Stimulated activated CD4-positive, alpha-beta T cell treated with anti-CD3 and anti-CD28 coated beads, Interleukin-15, amount 100 ng/mL, for 24 hours (primary cell): ENCODE measurements around the gene IRF8.
"Not testable (repeated sequence)": the region's sequence is repeated elsewhere in the genome, so short reads cannot be mapped to it uniquely, and the experiment has no call there.

Experiments
- DNase-seq: peaks from one replicate; pipeline ENCODE4 v3.0.0-alpha.2; 2020

Gene IRF8

DNA sequence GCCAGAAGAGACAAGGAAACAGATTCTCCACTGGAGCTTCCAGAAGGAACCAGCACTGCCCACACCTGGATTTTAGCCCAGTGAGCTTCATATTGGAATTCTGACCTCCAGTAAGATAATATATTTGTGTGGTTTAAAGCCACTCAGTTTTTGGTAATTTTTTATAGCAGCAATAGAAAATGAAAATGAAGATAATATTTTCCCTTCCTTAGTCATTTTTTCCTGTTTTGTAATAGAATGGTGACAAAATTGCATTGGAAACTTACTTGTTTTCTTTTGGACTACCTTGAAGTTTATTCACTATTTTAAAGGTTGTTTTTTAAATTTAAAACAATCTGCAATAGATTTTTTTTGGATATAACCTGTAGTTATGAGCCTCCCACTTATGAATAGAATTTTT is 29.8 kb upstream of the IRF8 start:
- DNase-seq, result no peak

DNA sequence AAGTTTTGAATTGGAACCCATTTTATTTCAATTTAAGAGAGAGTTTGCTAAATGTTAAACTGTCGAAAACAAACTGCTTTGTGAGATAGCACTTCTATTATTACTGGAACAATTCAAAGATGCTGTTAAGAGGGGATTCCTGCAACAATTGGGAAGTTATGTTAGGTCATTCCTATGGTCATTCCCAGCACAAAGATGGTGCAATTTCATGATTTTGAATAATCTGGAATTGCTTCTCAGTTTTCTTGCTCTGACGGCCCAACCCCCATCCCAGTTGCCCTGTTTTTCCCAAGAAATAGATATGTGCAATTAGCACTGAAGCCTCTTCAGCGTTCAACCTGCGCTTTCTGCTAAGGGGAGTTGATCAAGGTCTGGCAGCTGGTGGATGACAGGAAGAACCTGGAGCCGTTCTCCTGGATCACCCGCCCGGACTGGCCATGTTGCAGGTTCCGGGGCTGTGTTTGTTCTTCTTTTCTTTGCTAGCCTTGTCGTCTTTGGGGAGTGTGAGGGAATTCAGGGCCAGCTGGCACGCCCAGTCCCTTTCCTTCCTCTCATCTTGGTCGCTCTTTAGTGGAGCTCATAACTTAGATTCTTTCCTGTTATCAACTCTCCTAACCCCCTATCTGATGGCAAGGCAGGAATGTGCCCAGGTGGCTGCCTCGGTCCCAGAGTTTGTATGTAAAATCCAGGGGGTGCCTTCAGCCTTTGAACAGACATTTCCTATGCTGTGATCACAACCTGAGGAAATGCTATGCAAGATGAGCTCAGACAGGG is 29.0 kb upstream of the IRF8 start:
- DNase-seq, result no peak

DNA sequence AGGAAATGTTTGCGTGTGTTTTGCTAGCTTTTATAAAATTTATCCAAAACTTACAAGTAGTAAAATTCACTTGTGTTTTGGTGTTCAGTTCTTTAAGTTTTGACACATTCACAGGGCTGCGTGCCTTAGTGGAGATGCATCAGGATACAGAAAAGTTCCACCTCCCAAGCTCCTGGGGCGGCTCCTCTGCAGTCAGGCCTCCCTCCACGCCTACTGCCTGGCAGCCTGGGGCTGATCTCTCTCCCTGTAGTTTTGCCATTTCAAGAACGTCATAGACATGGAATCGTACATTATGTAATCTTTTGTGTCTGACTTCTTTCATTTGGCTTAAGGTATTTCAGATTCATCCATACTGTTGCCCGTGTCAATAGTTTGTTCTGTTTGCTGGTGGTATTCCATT is 27.2 kb upstream of the IRF8 start:
- no peak for DNase-seq

DNA sequence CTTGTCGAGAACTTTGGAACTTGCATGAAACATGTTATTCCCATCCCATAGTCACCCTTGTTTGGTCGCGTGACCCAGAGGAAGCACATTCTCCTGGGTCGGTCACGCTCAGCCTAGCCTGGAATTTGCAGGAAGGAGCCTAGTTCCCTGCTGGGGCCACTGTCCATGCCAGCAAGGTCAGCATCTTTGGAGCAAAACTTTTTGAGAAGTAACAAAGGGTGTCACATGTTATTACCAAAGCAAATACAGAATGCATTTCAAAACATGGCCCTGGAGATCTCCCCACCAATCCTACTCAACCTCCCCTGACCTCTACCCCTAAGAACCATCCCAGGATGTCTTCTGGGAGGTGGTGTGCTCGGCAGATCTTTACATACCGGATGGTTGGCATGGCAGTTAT is 26.2 kb upstream of the IRF8 start:
- no peak for DNase-seq

DNA sequence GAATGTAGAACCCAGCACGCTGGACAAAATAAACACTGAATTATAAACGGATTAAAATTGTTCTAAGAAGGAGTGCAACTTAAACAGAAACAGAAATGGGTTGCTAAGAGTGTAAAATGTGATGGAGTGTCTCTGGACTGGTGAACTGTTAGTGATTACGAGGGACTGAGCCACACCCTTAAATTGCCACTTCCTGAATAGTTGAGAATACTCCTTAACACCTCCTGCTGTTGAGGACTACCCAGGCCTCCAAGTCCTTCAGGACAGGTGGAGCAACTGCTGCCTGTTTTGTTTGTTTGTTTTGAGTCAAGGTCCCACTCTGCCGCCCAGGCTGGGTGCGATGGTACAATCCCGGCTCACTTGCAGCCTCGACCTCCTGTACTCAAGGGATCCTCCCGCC is 25.8 kb upstream of the IRF8 start:
- DNase-seq, result no peak

DNA sequence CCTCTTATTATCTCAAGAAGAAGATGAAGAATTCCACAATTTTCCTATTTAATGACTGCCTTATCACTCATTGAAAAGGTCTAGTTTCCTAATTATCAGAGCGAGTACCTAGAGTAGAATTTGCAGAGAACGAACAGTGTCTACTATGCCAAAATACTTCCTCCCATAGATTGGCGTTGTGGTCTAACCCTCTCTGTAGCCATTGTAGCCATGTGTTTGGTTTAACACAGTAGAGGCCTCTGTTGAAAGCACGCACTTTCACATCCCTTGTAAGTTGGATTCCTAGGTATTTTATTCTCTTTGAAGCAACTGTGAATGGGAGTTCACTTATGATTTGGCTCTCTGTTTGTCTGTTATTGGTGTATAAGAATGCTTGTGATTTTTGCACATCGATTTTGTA is 24.9 kb upstream of the IRF8 start:
- DNase-seq, result not testable (repeated sequence)

DNA sequence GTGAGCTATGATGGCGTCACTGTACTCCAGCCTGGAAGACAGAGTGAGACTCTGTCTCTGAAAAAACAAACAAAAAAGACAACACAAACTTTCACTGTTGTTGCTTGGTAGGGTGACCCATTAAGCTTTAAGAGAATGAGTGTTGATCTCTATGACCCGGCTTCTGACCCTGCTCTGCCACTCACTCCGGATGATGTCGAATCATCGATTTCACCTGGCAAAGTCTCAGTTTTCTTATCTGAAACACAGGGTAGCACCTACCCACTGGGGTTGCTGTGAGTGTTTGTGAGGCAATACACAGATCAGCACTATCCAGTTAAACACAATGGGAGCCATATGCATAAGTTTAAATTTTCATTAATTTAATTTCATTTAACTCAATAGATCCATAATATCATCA is 20.6 kb upstream of the IRF8 start:
- no peak for DNase-seq

DNA sequence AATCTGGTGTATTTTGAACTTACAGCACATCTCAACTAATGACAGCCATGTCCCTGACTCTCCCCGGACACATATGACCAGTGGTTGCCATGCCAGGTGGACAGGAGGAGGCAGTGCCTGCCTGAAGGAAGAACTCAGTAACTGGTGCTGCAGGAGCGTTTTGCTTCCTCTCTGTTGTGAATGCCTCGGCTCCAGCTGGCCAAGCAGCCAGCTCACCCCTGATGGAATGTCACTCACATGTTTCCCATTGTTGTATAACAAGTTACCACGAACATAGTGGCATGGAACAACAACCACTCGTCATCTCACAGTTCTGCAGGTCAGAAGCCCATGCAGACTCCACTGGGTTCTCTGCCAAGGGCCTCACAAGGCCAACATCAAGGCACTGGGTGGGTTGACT is 20.1 kb upstream of the IRF8 start:
- DNase-seq, result no peak

DNA sequence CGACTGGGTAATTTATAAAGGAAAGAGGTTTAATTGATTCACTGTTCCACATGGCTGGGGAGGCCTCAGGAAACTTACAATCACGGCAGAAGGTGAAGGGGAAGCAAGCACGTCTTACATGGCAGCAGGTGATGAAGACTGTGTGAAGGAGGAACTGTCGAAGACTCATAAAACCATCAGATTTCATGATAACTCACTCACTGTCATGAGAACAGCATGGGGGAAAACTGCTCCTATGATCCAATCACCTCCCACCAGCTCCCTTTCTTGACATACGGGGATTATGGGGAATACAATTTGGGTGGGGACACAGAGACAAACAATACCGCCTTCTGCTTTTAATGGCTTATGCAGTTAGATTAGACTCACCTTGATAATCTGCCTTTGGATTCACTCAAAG is 19.4 kb upstream of the IRF8 start:
- DNase-seq, result no peak

DNA sequence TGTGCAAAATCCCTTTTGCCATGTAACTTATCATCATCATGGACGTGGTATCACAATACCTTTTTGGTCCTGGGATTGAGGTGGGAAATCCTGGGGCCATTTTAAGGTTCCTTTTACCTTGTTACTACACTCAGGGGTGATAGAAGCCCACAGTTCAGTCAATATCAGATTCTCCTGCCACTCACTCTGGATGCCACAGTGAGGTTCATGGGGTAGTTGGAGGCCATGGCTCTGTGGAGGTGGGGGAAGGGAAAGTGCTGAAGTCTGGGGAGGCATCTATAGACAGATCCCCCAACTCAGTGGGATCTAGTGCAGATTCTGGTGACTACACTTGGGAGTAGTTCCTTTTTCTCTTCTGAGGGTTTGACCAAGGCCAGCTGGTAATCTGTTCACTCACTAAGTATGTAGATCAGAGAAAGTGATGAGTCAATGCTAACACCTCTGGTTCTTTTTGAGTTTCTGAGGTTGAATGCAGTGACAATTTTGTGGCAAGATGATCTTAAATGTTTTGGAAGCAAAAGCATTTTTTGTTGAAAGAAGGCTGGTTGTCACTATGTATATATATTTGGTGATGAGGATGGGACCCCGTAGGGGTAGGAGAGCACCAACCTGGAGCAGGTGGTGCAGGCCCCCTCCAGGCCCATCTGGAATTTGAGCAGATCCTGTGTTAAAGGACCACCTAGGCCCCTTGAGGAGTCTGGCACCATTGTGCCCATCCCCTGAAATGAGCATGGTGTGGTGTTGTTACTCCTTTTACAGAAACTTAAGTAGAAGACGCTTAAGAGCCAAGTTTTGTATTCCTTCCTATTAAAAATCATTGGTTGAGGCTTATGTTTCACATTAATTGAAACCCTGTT is 18.8 kb upstream of the IRF8 start:
- DNase-seq, result no peak

DNA sequence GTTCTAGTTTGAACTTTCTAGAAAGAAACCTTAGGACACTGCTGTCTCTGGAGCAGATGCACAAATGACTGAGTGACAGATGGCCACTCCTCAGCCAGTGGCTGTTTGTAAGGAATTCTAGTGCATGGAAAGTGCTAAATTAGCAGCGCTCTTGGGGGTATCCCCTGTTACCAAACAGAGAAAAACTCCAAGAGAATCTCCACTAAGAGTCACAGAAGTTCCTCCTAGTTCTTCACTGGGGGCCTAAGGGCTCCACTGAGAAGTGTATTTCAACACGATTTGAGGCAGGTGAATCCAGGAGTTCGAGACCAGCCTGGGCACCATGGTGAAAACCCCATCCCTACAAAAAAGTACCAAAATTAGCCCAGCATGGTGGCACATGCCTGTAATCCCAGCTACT is 18.1 kb upstream of the IRF8 start:
- DNase-seq, result no peak

DNA sequence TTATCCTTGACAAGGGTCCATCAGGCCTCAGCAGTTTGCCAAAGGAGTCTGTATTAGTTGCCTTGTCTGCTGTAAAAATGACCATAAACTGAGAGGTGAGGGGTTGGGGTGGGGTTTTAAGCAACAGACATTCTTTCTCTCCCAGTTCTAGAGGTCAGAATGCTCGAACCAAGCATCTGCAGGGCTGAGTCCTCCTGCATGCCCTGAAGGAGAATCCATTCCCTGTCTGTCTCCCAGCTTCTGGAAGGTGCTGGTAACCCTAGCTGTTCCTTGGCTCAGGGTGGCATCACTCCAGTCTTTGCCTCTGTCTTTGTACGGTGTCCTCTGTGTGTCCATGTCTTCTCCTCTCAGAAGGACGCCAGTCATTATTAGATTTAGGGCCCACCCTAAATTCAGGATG is 17.5 kb upstream of the IRF8 start:
- no peak for DNase-seq

DNA sequence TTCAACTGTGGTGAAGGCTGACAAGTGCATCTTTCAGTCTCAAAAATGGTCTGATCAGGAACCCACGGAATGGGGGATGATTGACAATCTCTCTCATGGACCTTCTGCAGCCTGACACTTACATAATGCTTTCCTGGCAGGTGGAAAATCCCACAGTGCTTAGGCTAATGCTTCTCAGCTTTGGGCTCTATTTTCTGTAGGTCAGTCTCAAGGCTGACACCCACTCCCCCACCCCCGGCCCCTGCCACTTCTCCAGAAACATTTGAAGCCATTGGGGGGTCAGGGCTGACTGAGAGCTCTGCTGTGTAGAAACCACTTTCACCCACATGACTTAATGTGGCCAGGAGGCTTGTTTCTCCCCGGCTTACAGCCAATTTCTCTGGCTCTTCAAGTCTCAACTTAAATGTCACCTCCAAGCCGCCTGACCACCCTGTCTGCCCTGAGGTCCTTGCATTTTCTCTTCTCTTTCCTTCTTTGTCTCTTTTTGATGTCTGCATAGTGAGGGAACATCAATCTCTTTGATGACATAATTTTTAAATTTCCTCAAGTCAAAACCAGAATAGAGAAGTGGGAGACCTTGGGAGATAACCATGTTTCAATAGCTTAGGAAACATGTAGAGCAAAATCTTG is 16.7 kb upstream of the IRF8 start:
- no peak for DNase-seq

DNA sequence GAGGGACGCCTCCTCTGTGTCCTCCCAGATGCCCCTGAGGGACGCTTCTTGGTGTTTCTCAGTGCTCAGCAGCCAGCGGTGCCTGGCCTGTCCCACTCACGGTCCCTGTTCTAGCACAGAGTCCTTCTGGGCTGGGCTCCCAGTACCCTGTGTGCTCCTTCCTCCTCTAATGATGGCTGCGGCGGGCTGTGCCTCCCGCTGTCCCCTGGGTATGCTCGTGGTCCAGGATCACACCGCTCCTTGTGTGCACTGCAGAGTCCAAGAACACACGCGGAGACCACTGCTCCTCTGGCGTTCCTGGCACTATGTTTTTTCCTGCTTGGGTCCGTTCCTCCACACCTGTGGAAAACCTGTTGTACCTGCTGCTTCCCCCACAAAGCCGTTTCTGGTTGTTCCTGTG is 15.1 kb upstream of the IRF8 start:
- no peak for DNase-seq

DNA sequence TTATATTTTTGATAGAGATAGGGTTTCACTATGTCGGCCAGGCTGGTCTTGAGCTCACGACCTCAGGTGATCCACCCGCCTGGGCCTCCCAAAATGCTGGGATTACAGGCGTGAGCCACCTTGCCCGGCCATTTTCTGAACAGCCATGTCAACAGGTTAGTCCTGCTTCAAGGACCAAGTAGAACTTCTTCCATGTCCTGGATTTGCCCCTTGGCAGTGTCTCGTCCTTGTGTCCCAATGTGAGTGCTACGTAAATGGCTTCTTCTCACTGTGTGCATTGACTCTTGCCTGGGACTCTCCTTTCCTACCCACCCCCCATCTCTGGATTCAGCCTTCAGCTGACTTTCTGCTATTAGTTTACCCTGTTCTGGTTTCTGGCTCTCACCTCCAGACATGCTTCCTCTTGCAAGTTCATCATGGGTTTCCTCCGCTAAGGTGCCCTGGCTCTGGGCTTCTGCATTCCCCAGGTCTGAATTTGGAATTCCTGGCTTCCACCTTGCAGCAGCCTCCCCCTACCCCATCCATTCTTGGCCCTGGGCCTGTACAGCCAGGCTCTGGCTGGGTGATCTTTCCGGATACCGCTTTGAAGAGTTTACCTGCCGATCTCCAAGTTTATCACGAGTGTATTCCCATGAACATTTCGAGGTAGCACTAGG is 14.0 kb upstream of the IRF8 start:
- DNase-seq, result no peak

DNA sequence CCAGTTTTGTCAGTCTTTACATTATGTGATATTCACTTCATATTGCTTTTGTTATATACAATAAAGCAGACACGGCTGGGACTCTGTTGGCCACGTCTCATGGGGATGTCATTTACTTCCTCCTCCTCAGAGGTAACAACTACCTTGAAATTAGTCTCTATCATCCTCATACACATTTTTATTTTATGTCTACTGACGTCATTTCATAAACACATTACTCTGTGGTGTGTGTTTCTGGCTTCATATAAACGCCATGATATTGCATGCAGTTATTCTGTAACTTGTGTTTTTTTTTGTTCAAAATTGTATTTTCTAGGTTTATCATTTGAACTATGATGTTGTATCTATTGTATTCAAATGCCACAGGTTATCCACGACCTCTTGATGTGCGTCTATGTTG is 13.4 kb upstream of the IRF8 start:
- DNase-seq, result no peak

DNA sequence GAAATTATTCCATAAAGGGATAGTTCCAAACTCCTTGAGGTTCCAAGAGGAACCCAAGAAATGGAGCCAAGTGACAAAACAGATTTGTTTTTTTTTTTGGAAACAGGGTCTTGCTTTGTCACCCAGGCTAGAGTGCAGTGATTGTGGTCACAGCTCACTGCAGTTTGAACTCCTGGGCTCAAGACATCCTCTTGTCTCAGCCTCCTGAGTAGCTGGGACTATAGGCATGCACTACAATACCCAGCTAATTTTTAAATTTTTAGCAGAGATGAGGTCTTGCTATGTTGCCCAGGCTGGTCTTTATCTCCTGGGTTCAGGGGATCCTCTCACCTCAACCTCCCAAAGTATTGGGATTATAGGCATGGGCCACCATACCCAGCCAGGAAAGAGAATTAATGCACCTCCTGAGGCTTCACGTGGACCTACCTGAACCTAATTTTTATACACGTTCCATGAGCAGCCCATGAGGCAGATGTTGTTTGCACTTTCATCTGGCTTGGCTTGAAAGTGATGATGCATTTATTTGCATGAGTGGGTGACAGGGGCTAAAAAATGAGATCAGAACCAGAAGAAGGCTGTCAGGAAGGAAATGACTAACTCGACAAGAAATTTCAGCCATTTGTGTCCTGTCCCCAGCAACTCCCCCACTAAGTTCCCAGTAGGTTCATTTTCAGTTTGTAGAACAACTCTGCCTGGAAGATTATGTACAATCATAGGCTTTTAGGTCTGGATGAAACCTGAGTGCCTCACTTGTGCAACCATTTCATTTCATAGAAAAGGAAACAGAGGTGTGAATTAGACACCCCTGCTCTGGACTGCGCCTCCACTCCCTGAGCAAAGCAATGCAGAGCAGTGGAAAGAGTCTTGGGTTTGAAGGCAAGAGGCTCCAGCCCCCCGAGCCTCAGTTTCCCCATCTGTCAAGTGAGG is 10.3 kb upstream of the IRF8 start:
- peak; percentile 54 for DNase-seq

DNA sequence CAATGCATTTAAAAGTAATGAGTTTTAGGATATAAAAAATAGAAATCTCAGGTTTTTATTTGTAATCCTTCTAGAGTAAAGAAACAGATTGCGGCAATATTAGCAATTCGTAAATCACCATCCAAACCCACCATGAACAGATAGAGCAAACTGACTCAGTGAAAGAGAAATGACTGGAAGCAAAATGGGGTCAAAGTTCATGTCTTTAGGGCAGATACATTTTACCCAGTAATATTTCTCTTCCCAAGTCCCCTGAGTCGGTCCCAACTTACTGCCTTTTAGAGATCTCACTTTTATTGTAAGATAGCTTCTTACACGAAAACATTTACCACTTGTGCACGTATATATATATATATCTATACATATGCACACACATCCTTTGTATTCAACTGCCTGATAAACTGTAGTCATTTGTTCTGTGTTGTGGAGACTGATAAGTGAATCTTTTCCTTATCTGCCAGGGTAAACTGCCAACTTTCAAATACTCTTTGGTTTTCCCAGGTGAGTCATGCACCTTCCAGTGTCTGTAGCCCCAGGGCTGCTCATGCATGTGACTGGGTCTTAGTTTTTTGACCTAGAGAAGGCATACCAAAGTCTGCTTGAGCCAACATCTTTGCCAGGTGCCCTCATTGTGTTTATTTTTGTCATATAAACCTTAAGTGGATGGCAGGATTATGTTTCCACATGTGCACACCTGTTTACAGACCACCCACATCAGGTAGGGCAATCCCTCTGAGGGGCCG is 7.8 kb upstream of the IRF8 start:
- DNase-seq, result no peak

DNA sequence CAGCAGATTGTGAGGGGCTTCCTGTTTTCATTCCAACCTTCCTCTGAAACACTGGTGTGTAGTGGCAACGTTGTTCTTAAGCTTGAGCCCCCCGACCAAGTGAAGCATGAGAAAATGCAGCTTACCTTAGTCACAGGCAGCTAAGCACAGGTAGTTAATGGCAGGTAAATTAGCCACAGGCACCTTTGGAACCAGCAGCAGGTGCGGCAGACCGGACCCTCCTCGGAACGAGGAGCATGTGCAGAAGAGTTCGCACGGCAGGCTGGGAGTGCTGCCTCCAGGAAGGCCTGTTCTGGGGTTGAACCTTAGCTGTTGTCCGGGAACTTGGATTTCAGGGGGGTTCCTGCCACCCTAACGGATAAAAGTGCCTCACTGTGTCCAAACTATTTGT is 7.2 kb upstream of the IRF8 start:
- no peak for DNase-seq

DNA sequence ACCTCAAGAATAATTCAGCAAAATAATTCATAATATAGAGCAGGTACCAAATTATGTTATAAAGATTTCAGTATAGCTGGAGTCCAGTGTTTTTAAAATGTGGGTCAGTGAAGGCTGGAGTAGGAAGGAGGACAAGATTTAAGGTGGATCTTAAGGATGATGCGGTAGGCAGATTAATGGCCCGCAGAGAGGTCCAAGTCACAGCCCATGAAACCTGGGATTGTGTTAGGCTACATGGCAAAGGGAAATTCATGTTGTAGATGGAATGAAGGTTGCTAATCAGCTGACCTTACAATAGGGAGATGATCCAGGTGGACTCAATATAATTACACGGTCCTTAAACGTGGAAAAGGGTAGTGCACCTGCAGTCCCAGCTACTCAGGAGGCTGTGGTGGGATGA is 6.2 kb upstream of the IRF8 start:
- no peak for DNase-seq

DNA sequence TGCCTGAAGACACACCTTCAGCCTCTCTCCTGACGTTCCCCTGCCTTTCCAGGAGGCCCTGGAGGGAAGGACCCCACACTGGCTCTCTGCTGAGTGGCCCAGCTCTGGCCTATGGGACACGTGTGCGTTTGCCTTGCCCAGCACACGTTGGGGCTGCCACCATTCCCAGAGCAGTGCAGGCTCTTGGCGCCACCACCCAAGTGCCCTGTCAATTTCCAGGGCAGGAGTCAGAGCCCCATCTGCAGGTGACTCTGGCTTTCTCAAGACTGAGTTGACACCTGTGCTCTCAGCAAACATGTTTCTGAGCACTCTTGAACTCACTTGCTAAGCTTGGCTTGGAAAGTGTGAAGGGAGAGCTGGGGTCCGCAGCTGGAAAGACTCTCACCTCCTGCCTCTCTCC is 4.7 kb upstream of the IRF8 start:
- no peak for DNase-seq

DNA sequence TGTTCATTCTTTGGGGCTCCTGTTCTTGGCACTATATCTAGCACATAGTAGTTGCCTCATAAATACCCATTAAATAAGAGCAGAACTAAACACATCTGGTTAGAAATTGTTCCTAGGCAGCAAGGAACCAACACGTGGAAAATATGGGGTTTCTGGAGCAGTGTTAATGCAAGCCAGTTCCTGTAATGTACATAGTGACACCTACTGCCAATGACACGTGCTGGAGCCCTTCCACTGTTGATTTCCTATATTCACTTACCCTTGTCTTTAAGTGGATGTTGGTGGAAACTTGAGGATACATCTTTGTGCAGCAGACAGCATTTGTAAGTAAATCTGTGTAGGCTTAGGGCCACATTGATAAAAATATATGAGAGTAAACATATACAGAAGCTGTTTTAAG is 1.6 kb upstream of the IRF8 start:
- no peak for DNase-seq
